Rectal smooth muscle tissue (tissue), 1 donor: ENCODE data around the gene RBBP8NL.

Source experiments
- H3K27ac ChIP-seq: one replicate; pipeline ENCODE4 v1.7.0; 2013; ENCODE audit warnings: low read depth, low read length, inconsistent platforms
- H3K27me3 ChIP-seq: one replicate; pipeline ENCODE4 v1.7.0; 2013; ENCODE audit warnings: low read length; ENCODE audit not compliant: control insufficient read depth, insufficient read depth
- H3K36me3 ChIP-seq: one replicate; pipeline ENCODE4 v1.7.0; 2013; ENCODE audit warnings: low read length; ENCODE audit not compliant: control insufficient read depth, insufficient read depth
- H3K4me1 ChIP-seq: one replicate; pipeline ENCODE4 v1.7.0; 2013; ENCODE audit warnings: low read length; ENCODE audit not compliant: control insufficient read depth, insufficient read depth
- H3K4me3 ChIP-seq: one replicate; pipeline ENCODE4 v1.7.0; 2013; ENCODE audit warnings: low read length
- H3K9ac ChIP-seq: one replicate; pipeline ENCODE4 v1.7.0; 2013; ENCODE audit warnings: low read length

RBBP8NL gene

GRCh38 chr20:62404112-62404665 is 23.1 kb downstream of the RBBP8NL start:
- peaks cover 13% of the 10 kb centered on the region for H3K4me1 ChIP-seq
- no peaks in the 10 kb centered on the region for H3K27me3 ChIP-seq

GRCh38 chr20:62403331-62403730 is 24.0 kb downstream of the RBBP8NL start:
- Histone ChIP-seq H3K9ac (no peak overlapping the region), H3K27ac (no peak overlapping the region)

More at GRCh38 chr20:62404112-62404665, 23.1 kb downstream of the RBBP8NL start:
- H3K9ac ChIP-seq: no peak overlapping the region
- H3K4me3 ChIP-seq: no peak overlapping the region
- no peak overlapping the region for H3K27ac ChIP-seq
- H3K36me3 ChIP-seq: no peaks in the 10 kb centered on the region

GRCh38 chr20:62402456-62403150 is 24.7 kb downstream of the RBBP8NL start:
- no peak overlapping the region for H3K4me3 ChIP-seq
- H3K27ac ChIP-seq: no peak overlapping the region
- H3K27me3 ChIP-seq: no peaks in the 10 kb centered on the region
- H3K9ac ChIP-seq: no peak overlapping the region
- peaks cover 13% of the 10 kb centered on the region for H3K4me1 ChIP-seq
- H3K36me3 ChIP-seq: no peaks in the 10 kb centered on the region

More at GRCh38 chr20:62403331-62403730, 24.0 kb downstream of the RBBP8NL start:
- H3K4me1 ChIP-seq: peaks cover 13% of the 10 kb centered on the region
- no peaks in the 10 kb centered on the region for H3K36me3 ChIP-seq
- H3K27me3 ChIP-seq: no peaks in the 10 kb centered on the region
- no peak overlapping the region for H3K4me3 ChIP-seq

- Histone ChIP-seq H3K27ac (no peak overlapping the region), H3K36me3 (peaks cover 3% of the 10 kb centered on the region), H3K27me3 (no peaks in the 10 kb centered on the region), H3K4me1 (peaks cover 8% of the 10 kb centered on the region), H3K4me3 (no peak overlapping the region), H3K9ac (no peak overlapping the region)
Observed at GRCh38 chr20:62401331-62401779, 26.0 kb downstream of the RBBP8NL start.

GRCh38 chr20:62400541-62400940 is 26.8 kb downstream of the RBBP8NL start:
- H3K9ac ChIP-seq: no peak overlapping the region
- H3K27ac ChIP-seq: no peak overlapping the region
- peaks cover 3% of the 10 kb centered on the region for H3K36me3 ChIP-seq

GRCh38 chr20:62400021-62400420 is 27.3 kb downstream of the RBBP8NL start:
- Histone ChIP-seq H3K9ac (no peak overlapping the region), H3K4me3 (no peak overlapping the region), H3K4me1 (no peaks in the 10 kb centered on the region), H3K27me3 (no peaks in the 10 kb centered on the region), H3K36me3 (peaks cover 3% of the 10 kb centered on the region), H3K27ac (no peak overlapping the region)

More at GRCh38 chr20:62400541-62400940, 26.8 kb downstream of the RBBP8NL start:
- Histone ChIP-seq H3K4me3 (no peak overlapping the region), H3K27me3 (no peaks in the 10 kb centered on the region), H3K4me1 (peaks cover under 1% of the 10 kb centered on the region)

- H3K36me3 ChIP-seq: peaks cover 3% of the 10 kb centered on the region
- H3K27me3 ChIP-seq: no peaks in the 10 kb centered on the region
- H3K9ac ChIP-seq: no peak overlapping the region
- H3K27ac ChIP-seq: no peak overlapping the region
- H3K4me3 ChIP-seq: no peak overlapping the region
- H3K4me1 ChIP-seq: no peaks in the 10 kb centered on the region
Observed at GRCh38 chr20:62398120-62398821, 29.1 kb downstream of the RBBP8NL start.

- Histone ChIP-seq H3K36me3 (peaks cover 3% of the 10 kb centered on the region), H3K4me1 (no peaks in the 10 kb centered on the region), H3K9ac (no peak overlapping the region), H3K27ac (no peak overlapping the region), H3K4me3 (no peak overlapping the region), H3K27me3 (no peaks in the 10 kb centered on the region)
Observed at GRCh38 chr20:62396367-62397239, 30.7 kb downstream of the RBBP8NL start.

GRCh38 chr20:62395311-62396242 is 31.8 kb downstream of the RBBP8NL start:
- H3K36me3 ChIP-seq: peaks cover 3% of the 10 kb centered on the region
- no peak overlapping the region for H3K27ac ChIP-seq
- H3K27me3 ChIP-seq: no peaks in the 10 kb centered on the region
- no peak overlapping the region for H3K9ac ChIP-seq
- no peak overlapping the region for H3K4me3 ChIP-seq
- no peaks in the 10 kb centered on the region for H3K4me1 ChIP-seq

GRCh38 chr20:62394248-62395245 is 32.8 kb downstream of the RBBP8NL start:
- Histone ChIP-seq H3K36me3 (peaks cover 8% of the 10 kb centered on the region), H3K27me3 (no peaks in the 10 kb centered on the region), H3K4me3 (no peak overlapping the region), H3K9ac (no peak overlapping the region), H3K4me1 (no peaks in the 10 kb centered on the region), H3K27ac (no peak overlapping the region)
